AG04450 (cell line): ENCODE measurements around the gene SMCO2. TPM values are rescaled to one million over a fixed set of nuclear protein-coding genes. Genes with fewer than 3 reads are reported as not detected.

ENCODE experiments used
- CTCF ChIA-PET: fragments of 300-600, 350-600 bp; formaldehyde crosslinking; extraction: SDS; loops from one replicate; lab custom pipeline; 2022; ENCODE audit warnings: antibody characterized with exemption, inconsistent platforms; lab: Charles Lee
- POLR2A ChIA-PET: fragments of 350-600 bp; formaldehyde crosslinking; extraction: SDS; loops from one replicate; lab custom pipeline; 2021; ENCODE audit warnings: antibody characterized with exemption, inconsistent platforms; lab: Yijun Ruan, JAX
- DNase-seq: peaks from one replicate; pipeline ENCODE4 v3.0.0-alpha.2; 2011; ENCODE audit warnings: low read depth, low spot score
- H3K27ac ChIP-seq: one replicate; pipeline ENCODE4 v1.5.1; 2012; ENCODE audit warnings: low read depth, low read length, control low read depth
- H3K27me3 ChIP-seq: one replicate; pipeline ENCODE4 v1.6.0; 2012; ENCODE audit warnings: low read length; ENCODE audit not compliant: control insufficient read depth, insufficient read depth
- H3K4me3 ChIP-seq: 2 replicates; pipeline ENCODE4 v1.5.1; 2011; ENCODE audit warnings: mild to moderate bottlenecking, low read depth, low read length, control low read depth
- H3K9me3 ChIP-seq: 2 replicates; pipeline ENCODE4 v1.5.1; 2012; ENCODE audit warnings: low read length; ENCODE audit not compliant: control insufficient read depth, insufficient read depth
- polyA plus RNA-seq: library from polyadenylated mRNA; depleted of rRNA; stranded (reverse); fragments of >200 nt; gene quantifications from 2 replicates; pipeline ENCODE4 v1.2.3, GENCODE V29; 2011
- TF ChIP-seq, protein P1 (sequence below): IDR thresholded peaks from 2 replicates; pipeline ENCODE4 v1.5.1; 2011; ENCODE audit warnings: low read depth, low read length, control low read depth, inconsistent platforms

SMCO2 gene
- polyA plus RNA-seq, 1 experiment, result 0.55 TPM

DNA sequence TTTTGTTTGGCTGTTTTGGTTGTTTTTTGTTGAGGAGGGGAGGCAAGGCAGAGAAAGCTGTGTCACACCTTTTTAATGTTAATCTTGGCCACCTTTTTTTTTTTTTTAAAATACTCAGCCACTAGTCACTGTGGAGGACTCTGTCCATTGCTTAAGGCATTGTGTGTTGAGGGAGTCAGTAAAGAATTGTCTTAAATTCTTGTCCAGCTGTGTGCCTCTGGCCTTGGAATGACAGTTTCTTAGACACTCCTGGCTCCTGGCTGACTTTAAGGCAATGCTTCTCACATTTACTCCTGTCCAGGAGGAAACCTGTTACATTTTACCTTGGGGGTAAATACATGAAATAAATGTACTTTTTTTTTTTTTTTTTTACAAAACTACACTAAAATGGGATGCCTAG, 18.1 kb upstream of the SMCO2 start:
- no peaks in the 10 kb centered on the region for H3K9me3 ChIP-seq
- POLR2A ChIA-PET, result no interaction called here
- H3K4me3 ChIP-seq, result no peak overlapping the region
- H3K27me3 ChIP-seq, result no peaks in the 10 kb centered on the region
- TF ChIP-seq, protein P1, sequence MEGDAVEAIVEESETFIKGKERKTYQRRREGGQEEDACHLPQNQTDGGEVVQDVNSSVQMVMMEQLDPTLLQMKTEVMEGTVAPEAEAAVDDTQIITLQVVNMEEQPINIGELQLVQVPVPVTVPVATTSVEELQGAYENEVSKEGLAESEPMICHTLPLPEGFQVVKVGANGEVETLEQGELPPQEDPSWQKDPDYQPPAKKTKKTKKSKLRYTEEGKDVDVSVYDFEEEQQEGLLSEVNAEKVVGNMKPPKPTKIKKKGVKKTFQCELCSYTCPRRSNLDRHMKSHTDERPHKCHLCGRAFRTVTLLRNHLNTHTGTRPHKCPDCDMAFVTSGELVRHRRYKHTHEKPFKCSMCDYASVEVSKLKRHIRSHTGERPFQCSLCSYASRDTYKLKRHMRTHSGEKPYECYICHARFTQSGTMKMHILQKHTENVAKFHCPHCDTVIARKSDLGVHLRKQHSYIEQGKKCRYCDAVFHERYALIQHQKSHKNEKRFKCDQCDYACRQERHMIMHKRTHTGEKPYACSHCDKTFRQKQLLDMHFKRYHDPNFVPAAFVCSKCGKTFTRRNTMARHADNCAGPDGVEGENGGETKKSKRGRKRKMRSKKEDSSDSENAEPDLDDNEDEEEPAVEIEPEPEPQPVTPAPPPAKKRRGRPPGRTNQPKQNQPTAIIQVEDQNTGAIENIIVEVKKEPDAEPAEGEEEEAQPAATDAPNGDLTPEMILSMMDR, result no peak
- CTCF ChIA-PET, result interaction anchor here (1.9 kb wide), 1 partner anchor 207 kb away, joined by 5 read pairs; no protein-coding TSS in a partner anchor
- H3K27ac ChIP-seq, result no peak overlapping the region
- DNase-seq, result no peak

DNA sequence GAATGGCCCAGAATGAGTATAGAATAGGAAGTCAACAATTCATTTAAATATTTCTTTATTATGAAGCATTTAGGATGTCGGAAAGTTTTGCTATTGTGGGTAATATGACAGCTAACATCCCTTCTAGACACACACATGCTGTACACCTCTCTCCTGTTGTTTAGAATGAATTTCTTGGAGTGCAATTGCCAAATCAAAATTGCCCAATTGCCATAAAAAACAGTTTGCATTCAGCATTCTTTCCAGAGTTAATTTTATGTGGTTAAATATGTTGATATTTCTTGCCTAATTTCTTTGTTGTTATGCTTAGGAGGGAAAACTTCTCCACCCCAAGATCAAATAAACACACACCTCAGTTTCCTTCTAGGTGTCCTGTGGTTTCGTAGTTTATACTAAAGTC, 16.9 kb upstream of the SMCO2 start:
- POLR2A ChIA-PET, result no interaction called here
- CTCF ChIA-PET, result interaction anchor here (1.4 to 1.9 kb wide), 2 partner anchors 45 to 206 kb away, joined by 5 read pairs; no protein-coding TSS in a partner anchor
- Histone ChIP-seq H3K27me3 (no peaks in the 10 kb centered on the region), H3K9me3 (no peaks in the 10 kb centered on the region), H3K27ac (no peak overlapping the region), H3K4me3 (no peak overlapping the region)
- no peak for DNase-seq
- TF ChIP-seq, protein P1, result no peak

DNA sequence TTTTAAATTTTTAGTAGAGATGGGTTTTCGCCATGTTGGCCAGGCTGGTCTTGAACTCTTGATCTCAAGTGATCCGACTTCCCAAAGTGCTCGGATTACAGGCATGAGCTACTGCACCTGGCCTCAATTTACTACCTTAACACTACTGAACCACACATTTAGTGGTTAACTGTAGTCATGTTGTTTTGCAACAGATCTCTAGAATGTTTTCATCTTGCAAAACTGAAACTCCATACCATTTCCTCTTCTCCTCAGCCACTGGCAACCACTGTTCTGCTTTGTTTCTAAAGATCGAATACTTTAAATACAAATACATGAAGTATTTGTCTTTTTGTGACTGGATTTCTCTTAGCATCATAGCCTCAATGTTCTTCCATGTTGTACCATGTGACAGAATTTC, 15.4 kb upstream of the SMCO2 start:
- Histone ChIP-seq H3K4me3 (no peak overlapping the region), H3K27ac (no peak overlapping the region), H3K27me3 (no peaks in the 10 kb centered on the region), H3K9me3 (no peaks in the 10 kb centered on the region)
- POLR2A ChIA-PET, result no interaction called here
- no peak for DNase-seq
- CTCF ChIA-PET, result interaction anchor here (0.8 kb wide), 1 partner anchor 204 kb away, joined by 5 read pairs; no protein-coding TSS in a partner anchor
- TF ChIP-seq, protein P1, result no peak

DNA sequence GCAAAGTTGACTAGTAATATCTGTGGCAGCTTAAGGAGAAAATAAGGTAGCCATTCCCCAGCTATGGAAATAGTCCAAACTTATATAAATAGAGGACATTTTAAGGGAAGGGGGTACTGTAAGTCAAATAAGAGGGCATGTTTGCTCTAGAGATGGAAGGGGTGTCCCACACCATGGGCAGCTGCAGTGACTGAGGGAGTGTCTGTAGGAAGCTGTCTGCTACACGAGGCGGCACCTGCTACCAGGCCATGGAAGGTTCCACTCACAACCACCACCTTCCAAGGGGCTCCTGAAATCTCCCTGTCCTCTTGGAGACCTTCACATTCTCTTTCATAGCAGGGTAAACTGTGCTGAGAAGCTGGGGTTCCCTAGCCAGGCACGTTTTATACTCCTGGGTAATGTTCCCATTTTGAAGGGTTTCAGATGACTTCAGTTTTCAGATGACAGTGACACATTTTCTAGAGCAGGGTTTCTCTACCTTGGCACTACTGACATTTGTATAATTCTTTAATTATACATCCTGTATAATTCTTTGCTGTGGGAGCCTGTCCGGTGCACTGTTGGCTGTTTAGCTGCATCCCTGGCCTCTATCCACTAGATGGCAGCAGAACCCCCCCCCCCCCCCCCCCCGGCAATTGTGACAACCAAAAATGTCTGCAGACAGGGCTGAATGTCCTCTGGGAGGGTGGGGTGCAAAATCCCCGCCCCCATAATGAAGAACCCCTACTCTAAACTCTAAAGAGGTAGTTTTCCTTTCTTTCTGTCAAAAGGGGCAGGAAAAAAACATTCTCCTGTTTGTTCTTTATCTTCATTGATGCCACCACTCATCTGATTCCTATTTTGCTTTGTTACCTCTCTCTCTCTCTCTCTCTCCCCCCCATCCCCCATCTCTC, 11.6 kb upstream of the SMCO2 start:
- Histone ChIP-seq H3K27ac (no peak overlapping the region), H3K27me3 (no peaks in the 10 kb centered on the region), H3K4me3 (no peak overlapping the region), H3K9me3 (no peaks in the 10 kb centered on the region)
- CTCF ChIA-PET, result interaction anchor here (0.6 to 3.9 kb wide), 24 partner anchors 10 to 511 kb away, joined by 3 to 30 read pairs (median 4); partner anchors contain the start of gene PPFIBP1
- POLR2A ChIA-PET, result no interaction called here
- DNase-seq, result no peak
- TF ChIP-seq, protein P1, result peak; percentile 60

DNA sequence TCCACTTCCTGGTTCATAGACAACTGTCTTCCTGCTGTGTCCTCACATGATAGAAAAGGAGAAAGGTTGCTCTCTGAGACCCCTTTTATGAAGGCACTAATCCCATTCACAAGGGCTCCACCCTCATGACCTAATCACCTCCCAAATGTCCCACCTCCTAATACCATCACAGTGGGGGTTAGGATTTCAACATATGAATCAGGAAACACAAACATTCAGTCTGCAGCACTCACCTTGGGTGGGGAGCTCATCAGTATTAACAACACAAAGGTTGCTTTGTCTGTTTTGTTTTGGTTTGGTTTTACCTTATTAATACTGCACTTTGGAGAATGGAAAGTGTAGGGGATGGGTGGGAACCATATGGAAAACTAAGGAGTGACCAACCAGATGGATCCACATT, 10.5 kb upstream of the SMCO2 start:
- H3K27me3 ChIP-seq, result no peaks in the 10 kb centered on the region
- POLR2A ChIA-PET, result no interaction called here
- no peak overlapping the region for H3K27ac ChIP-seq
- TF ChIP-seq, protein P1, result no peak
- DNase-seq, result no peak
- no peaks in the 10 kb centered on the region for H3K9me3 ChIP-seq
- CTCF ChIA-PET, result interaction anchor here (1.0 to 3.9 kb wide), 5 partner anchors 11 to 199 kb away, joined by 3 to 30 read pairs (median 12); no protein-coding TSS in a partner anchor
- no peak overlapping the region for H3K4me3 ChIP-seq
